H9 (cell line): Measurements from ENCODE around the gene GPI. TPM values are rescaled to one million over a fixed set of nuclear protein-coding genes. Genes with fewer than 3 reads are reported as not detected.

Experiments
- DNase-seq: peaks from one replicate; pipeline ENCODE4 v3.0.0-alpha.2; 2017
- H2AFZ ChIP-seq: one replicate; pipeline ENCODE4 v1.6.1; 2013; ENCODE audit warnings: mild to moderate bottlenecking, low read length, control low read depth, moderate library complexity
- H2AK5ac ChIP-seq: 2 replicates; pipeline ENCODE4 v1.6.1; 2013; ENCODE audit warnings: low read length, control low read depth, mixed read lengths; ENCODE audit not compliant: insufficient read length
- H2BK120ac ChIP-seq: one replicate; pipeline ENCODE4 v1.6.1; 2013; ENCODE audit warnings: low read depth, mild to moderate bottlenecking, low read length, control low read depth, inconsistent platforms; ENCODE audit not compliant: poor library complexity, severe bottlenecking
- H2BK12ac ChIP-seq: 2 replicates; pipeline ENCODE4 v1.6.1; 2013; ENCODE audit warnings: low read length, control low read depth, mixed read lengths, low read depth; ENCODE audit not compliant: insufficient read length
- H2BK15ac ChIP-seq: 2 replicates; pipeline ENCODE4 v1.6.1; 2013; ENCODE audit warnings: low read depth, low read length, control low read depth
- H2BK20ac ChIP-seq: one replicate; pipeline ENCODE4 v1.6.1; 2013; ENCODE audit warnings: low read depth, mild to moderate bottlenecking, low read length, control low read depth, inconsistent platforms; ENCODE audit not compliant: poor library complexity, severe bottlenecking
- H2BK5ac ChIP-seq: 2 replicates; pipeline ENCODE4 v1.6.1; 2013; ENCODE audit warnings: low read length, control low read depth, mixed read lengths; ENCODE audit not compliant: insufficient read length
- H3K14ac ChIP-seq: 2 replicates; pipeline ENCODE4 v1.6.1; 2013; ENCODE audit warnings: low read length, control low read depth; ENCODE audit not compliant: insufficient read depth
- H3K18ac ChIP-seq: 2 replicates; pipeline ENCODE4 v1.6.1; 2013; ENCODE audit warnings: low read depth, mild to moderate bottlenecking, mixed read lengths, low read length, control low read depth; ENCODE audit not compliant: insufficient read length
- H3K23ac ChIP-seq: 2 replicates; pipeline ENCODE4 v1.6.1; 2013; ENCODE audit warnings: low read length, control low read depth, mixed read lengths, low read depth; ENCODE audit not compliant: insufficient read length
- H3K23me2 ChIP-seq: 2 replicates; pipeline ENCODE4 v1.6.1; 2013; ENCODE audit warnings: low read depth, mild to moderate bottlenecking, mixed read lengths, low read length, control low read depth; ENCODE audit not compliant: insufficient read length, poor library complexity, severe bottlenecking
- H3K27ac ChIP-seq: 2 replicates; pipeline ENCODE4 v1.5.1; 2013; ENCODE audit warnings: low read length, control low read depth, mixed read lengths, low read depth; ENCODE audit not compliant: insufficient read length
- H3K27me3 ChIP-seq: 2 replicates; pipeline ENCODE4 v1.6.1; 2013; ENCODE audit warnings: low read length, control low read depth, inconsistent platforms; ENCODE audit not compliant: insufficient read depth
- H3K4ac ChIP-seq: 2 replicates; pipeline ENCODE4 v1.6.1; 2013; ENCODE audit warnings: low read depth, mild to moderate bottlenecking, control low read depth, inconsistent platforms, low read length, moderate library complexity
- H3K4me1 ChIP-seq: 2 replicates; pipeline ENCODE4 v1.6.1; 2013; ENCODE audit warnings: low read length, control low read depth, inconsistent platforms; ENCODE audit not compliant: insufficient read depth
- H3K4me2 ChIP-seq: 2 replicates; pipeline ENCODE4 v1.6.1; 2013; ENCODE audit warnings: low read length, control low read depth, mixed read lengths; ENCODE audit not compliant: insufficient read length, insufficient read depth
- H3K56ac ChIP-seq: 2 replicates; pipeline ENCODE4 v1.6.1; 2013; ENCODE audit warnings: low read depth, mild to moderate bottlenecking, mixed read lengths, low read length, control low read depth; ENCODE audit not compliant: insufficient read length
- H3K79me1 ChIP-seq: 2 replicates; pipeline ENCODE4 v1.6.1; 2013; ENCODE audit warnings: low read depth, mild to moderate bottlenecking, moderate library complexity, low read length, control low read depth, inconsistent platforms; ENCODE audit not compliant: insufficient read depth, poor library complexity, severe bottlenecking
- H3K79me2 ChIP-seq: 2 replicates; pipeline ENCODE4 v1.6.1; 2013; ENCODE audit warnings: low read length, control low read depth, inconsistent platforms; ENCODE audit not compliant: insufficient read depth
- H3K9ac ChIP-seq: 2 replicates; pipeline ENCODE4 v1.6.1; 2013; ENCODE audit warnings: low read length, control low read depth, mixed read lengths; ENCODE audit not compliant: insufficient read length; ENCODE audit errors: extremely low read depth
- H3K9me3 ChIP-seq: one replicate; pipeline ENCODE4 v1.6.1; 2013; ENCODE audit warnings: low read depth, low read length, inconsistent platforms; ENCODE audit not compliant: control insufficient read depth
- H3T11ph ChIP-seq: one replicate; pipeline ENCODE4 v1.6.1; 2013; ENCODE audit warnings: mild to moderate bottlenecking, low read length, control low read depth, inconsistent platforms
- H4K20me1 ChIP-seq: one replicate; pipeline ENCODE4 v1.6.1; 2013; ENCODE audit not compliant: control insufficient read depth, insufficient read length, insufficient read depth
- H4K5ac ChIP-seq: 2 replicates; pipeline ENCODE4 v1.6.1; 2013; ENCODE audit warnings: low read depth, mild to moderate bottlenecking, mixed read lengths, low read length, control low read depth; ENCODE audit not compliant: insufficient read length
- H4K8ac ChIP-seq: replicated peaks from 2 replicates; pipeline ENCODE4 v1.6.1; 2013; ENCODE audit warnings: low read length, control low read depth, mixed read lengths, low read depth; ENCODE audit not compliant: insufficient read length
- H4K91ac ChIP-seq: 2 replicates; pipeline ENCODE4 v1.6.1; 2013; ENCODE audit warnings: low read depth, mild to moderate bottlenecking, moderate library complexity, mixed read lengths, low read length, control low read depth; ENCODE audit not compliant: insufficient read length
- H3K27ac Mint-ChIP-seq, 3 experiments: 2 replicates in 2 of 3; 3 replicates in 1 of 3; pipeline ENCODE4 v1.8.0; 2020 to 2021; ENCODE audit warnings: mixed read lengths in 3 of 3, mild to moderate bottlenecking in 1 of 3, moderate library complexity in 1 of 3
- H3K27me3 Mint-ChIP-seq: 2 replicates; pipeline ENCODE4 v1.8.0; 2021; ENCODE audit warnings: low read depth, mild to moderate bottlenecking, moderate library complexity, mixed read lengths
- H3K36me3 Mint-ChIP-seq, 3 experiments: 2 replicates in 2 of 3; 3 replicates in 1 of 3; pipeline ENCODE4 v1.8.0; 2020 to 2021; ENCODE audit warnings: low read depth in 3 of 3, mixed read lengths in 3 of 3; ENCODE audit not compliant: insufficient read depth in 1 of 3
- H3K4me1 Mint-ChIP-seq, 2 experiments: 2 replicates each; pipeline ENCODE4 v1.8.0; 2020; ENCODE audit warnings: mixed read lengths in 2 of 2
- H3K4me3 Mint-ChIP-seq, 2 experiments: 2 replicates in 1 of 2; 3 replicates in 1 of 2; pipeline ENCODE4 v1.8.0; 2020 to 2021; ENCODE audit warnings: mild to moderate bottlenecking in 2 of 2, mixed read lengths in 2 of 2, moderate library complexity in 1 of 2
- H3K9me3 Mint-ChIP-seq, 2 experiments: 2 replicates in 1 of 2; 3 replicates in 1 of 2; pipeline ENCODE4 v1.8.0; 2020; ENCODE audit warnings: mild to moderate bottlenecking in 2 of 2, mixed read lengths in 2 of 2, moderate library complexity in 1 of 2
- CTCF ChIP-seq: fragments of 200-600 bp; sonication (generic); conservative IDR thresholded peaks from 3 replicates; pipeline ENCODE4 v1.8.0; 2021; ENCODE audit warnings: antibody characterized with exemption, mild to moderate bottlenecking
- total RNA-seq: library from RNA; stranded (reverse); gene quantifications from 2 replicates; pipeline ENCODE4 v1.2.1, GENCODE V29; 2021

The GPI gene
- total RNA-seq, 1 experiment from 2014 or later, result 373 TPM

- Histone ChIP-seq H3K18ac (no peak overlapping the region), H2BK15ac (no peak overlapping the region), H2BK5ac (no peak overlapping the region), H3K9me3 (no peaks in the 10 kb centered on the region), H4K91ac (no peak overlapping the region), H3K4ac (no peak overlapping the region), H4K5ac (no peak overlapping the region), H3K56ac (no peak overlapping the region), H3K4me1 (no peaks in the 10 kb centered on the region), H3K79me2 (no peaks in the 10 kb centered on the region), H2AK5ac (no peak overlapping the region), H3K9ac (no peak overlapping the region), H2BK120ac (no peak overlapping the region), H2BK12ac (no peak overlapping the region), H3K4me2 (no peak overlapping the region), H3T11ph (no peak overlapping the region), H3K14ac (no peak overlapping the region), H3K23me2 (no peaks in the 10 kb centered on the region), H3K27ac (no peak overlapping the region), H3K23ac (no peak overlapping the region), H3K79me1 (no peaks in the 10 kb centered on the region), H4K8ac (no peak overlapping the region), H3K27me3 (no peaks in the 10 kb centered on the region), H4K20me1 (no peaks in the 10 kb centered on the region), H2BK20ac (no peak overlapping the region), H2AFZ (no peak overlapping the region)
- no peaks in the 10 kb centered on the region for H3K4me1 Mint-ChIP-seq
- TF ChIP-seq CTCF, result no peak
- H3K9me3 Mint-ChIP-seq, result no peaks in the 10 kb centered on the region
- DNase-seq, result no peak
- H3K27me3 Mint-ChIP-seq, result no peaks in the 10 kb centered on the region
- no peak overlapping the region for H3K4me3 Mint-ChIP-seq
- H3K36me3 Mint-ChIP-seq, result peaks cover 10 to 36% (median 19%) of the 10 kb centered on the region in 3 experiments; a peak in 6 of 7 replicates
- no peak overlapping the region for H3K27ac Mint-ChIP-seq
These were observed 26.8 kb downstream of the GPI start for GRCh38 chr19:34391813-34392212.
